ENCODE data around the gene LUZP1.

GRCh38 chr1:23132033-23132432, 36.6 kb downstream of the LUZP1 start:
- TF ChIP-seq POLR2AphosphoS5 (IDR thresholded peaks at IDR 0.05; ENCODE audit: low read depth, low read length) (no peak), POLR2A (IDR thresholded peaks at IDR 0.05; ENCODE audit: low read depth, low read length) (no peak), TAF1 (IDR thresholded peaks at IDR 0.05; ENCODE audit: borderline replicate concordance, low read depth, low read length) (no peak)

All from GM12892 (cell line).